ENCODE results near the gene VWA8.
A peak's percentile ranks its signal among the peaks of the same experiment; 100 is the strongest.
"Not testable (repeated sequence)": the region's sequence is repeated elsewhere in the genome, so short reads cannot be mapped to it uniquely, and the experiment has no call there.

Gene VWA8

DNA sequence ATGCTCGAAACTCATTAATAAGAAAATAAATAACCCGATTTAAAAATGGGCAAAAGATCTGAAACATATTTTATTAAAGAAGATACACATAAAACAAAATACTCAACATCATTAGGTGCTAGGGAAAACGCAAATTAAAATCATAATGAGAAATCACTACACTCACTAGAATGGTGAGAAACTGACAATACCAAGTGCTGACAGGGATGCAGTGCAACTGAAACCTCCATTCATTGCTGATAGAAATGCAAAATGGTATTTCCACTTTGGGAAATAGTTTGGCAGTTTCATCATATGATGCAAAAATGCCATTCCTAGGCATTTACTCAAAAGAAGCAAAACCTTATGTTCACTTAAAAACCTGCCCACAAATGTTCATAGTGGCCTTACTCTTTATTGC lies 278.1 kb downstream of the VWA8 start:
- DNase-seq (ENCODE audit: low spot score): no peak

DNA sequence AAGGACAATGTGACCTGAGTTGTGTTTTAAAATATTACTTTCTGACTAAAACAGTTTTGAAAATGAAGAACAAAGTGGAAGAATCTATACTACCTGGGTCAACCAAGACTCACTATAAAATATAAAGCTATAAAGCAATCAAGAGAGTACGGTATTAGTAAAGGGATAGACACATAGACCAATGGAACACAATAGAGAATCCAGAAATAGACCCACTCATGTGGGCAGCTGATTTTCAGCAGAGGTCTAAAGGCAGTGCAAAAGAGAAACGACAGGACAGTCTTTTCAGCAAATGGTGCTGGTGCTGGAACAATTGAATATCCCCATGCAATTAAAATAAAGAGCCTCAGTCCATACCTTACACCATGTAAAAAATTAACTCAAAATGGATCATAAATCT lies 278.9 kb downstream of the VWA8 start:
- no peak for DNase-seq (ENCODE audit: low spot score)

DNA sequence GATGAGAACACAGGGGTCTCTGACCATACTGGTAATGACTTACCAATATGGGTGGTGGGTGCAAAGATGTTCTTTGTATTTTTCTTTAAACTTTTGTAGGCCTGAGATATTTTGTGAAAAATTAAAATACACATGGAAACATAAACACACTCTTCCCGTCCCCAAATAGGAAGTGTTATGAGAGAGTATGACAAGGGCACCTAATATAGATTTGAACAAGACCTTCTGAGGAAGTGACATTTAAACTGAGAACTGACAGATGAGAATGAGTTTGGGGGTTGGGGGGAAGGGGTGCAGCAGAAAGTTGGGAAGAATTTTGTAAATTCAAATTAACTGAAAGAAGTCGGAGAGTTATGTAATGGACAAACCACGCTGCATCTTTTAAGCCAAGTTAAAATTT lies 279.3 kb downstream of the VWA8 start:
- DNase-seq (ENCODE audit: low spot score): no peak

DNA sequence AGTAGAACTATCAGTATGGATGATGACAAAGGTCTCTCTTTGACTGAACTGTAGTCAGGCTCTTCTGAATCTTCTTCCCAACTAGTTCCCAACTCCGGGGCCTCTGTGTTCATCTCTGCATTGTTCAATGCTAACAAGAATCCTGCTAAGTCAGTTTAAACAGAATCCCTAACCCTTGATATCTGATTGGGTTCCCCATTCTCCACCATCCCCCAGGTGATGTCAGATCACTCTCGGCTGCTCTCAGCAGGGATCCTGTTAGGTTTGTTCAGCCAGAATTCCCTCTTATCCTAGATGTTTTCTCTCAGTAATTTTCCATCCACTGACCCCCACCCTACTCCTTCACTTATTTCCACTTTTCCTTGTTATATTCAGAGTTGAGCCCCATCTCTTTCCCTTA lies 280.0 kb downstream of the VWA8 start:
- DNase-seq (ENCODE audit: low spot score): no peak

DNA sequence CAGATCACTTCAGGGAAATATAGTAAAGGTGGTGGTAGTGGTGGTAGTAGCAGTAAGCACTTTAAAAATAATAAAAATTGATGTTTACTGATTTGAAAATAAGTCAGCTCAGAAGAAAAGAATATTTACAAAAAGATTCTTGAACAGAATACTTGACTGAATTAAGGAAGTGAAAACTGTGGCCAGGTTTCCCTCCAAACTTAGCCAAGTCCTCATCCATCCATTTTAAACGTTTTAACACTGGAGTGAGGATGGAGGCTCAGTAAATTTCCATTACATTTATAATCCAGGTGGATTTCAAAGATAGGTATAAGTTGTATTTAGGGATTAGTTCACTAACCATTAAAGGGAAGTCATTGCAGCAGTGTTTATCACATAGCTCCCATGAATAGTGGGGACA lies 282.1 kb downstream of the VWA8 start:
- no peak for DNase-seq (ENCODE audit: low spot score)

DNA sequence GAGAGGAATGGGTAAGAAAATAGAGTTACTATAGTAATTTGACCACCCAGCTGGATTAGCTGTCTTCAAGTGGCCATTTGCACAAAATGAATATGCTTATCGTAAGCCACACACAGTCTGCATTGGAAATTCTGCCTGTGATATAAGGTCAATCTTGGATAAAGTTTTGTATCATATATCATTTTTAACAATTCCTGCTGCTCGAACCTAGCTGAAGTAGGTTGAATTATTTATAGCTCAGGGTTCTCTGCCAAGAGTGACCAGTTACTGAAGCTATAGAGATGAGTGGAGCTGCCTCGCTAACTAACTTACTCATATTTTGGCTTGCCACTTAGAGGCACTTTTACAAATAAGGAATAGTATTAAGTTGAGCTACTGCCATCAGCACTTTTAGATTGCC lies 282.7 kb downstream of the VWA8 start:
- no peak for DNase-seq (ENCODE audit: low spot score)

DNA sequence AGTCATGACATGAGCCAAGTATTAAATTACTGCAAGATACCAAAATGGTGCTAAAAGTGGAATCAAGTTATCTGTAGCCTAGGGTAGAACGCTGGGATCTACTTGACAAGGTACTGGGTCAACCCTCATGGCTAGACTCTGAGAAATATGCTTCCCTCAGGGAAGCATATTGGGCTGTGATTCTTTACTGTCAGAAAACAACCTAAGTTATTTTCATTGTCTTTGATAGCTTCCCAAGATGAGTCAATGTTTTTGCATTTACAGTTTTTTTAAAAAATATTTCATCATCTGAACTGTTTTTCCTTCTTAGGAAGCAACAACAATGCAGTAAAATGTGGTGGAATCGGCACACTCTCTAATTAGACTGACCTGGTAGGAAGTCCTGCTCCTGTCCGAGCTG lies 285.6 kb downstream of the VWA8 start:
- DNase-seq (ENCODE audit: low spot score): no peak

DNA sequence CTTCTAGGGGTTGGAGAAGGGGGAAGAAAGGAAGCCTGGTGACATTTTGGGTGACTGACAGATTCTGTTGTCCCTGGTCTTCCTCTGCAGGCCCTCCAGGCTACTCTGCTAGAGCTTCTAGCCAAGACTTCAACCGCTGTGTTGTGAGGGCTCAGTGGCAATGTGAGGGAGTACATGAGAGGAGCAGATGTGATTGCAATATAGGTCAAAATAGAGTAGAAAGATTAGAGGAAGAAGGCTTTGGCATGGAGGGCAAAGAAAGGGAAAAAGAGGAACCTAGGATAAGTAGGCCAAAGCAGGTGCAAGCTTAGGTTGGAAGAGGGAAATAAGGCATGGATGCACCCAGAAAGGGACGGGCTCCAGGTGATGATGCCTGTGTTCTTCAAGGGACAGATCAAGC lies 286.7 kb downstream of the VWA8 start:
- DNase-seq (ENCODE audit: low spot score): no peak

DNA sequence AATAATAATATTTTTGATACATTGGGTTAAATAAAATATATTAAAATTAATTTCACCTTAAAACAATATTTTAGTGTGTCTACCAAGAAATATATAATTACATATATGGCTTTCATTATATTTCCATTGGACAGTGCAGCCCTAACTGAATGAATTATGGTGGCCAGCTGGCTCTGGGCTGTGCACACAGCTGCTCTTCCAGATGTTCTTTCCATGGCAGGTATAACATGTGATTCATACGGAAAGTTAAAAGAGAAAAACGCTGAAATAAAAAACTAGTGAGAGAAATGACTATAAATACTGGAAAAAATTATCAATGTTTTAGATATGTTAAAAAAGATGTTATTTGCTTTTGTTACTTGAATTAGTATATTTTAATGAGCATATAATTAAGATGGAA lies 287.3 kb downstream of the VWA8 start:
- DNase-seq (ENCODE audit: low spot score): no peak

DNA sequence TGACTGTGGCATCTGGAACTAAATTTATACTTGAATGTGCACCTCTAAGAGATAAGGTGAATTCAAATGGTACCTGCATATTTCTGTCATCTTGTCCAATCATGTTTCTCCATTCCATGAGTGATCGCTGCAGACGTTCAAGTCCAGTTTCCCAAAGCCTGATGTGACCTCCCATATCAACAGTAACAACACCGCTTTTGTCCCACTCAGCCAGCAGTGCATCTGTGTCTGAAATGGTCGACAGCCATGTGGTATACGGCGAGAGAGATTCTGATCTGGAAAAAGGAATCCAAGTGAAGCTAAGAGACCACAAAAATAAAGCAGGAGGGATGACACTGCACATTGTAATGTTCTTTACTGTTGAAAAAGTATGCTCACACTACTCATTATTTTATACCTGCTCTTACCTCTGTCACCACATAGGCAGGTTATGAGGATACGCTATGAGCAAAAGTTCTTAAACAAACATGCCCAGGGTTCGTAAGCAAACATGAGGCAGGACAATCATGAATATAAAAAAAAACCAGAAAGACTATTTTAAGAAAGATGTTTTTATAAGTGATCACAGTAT lies 290.0 kb downstream of the VWA8 start:
- DNase-seq (ENCODE audit: low spot score): no peak

DNA sequence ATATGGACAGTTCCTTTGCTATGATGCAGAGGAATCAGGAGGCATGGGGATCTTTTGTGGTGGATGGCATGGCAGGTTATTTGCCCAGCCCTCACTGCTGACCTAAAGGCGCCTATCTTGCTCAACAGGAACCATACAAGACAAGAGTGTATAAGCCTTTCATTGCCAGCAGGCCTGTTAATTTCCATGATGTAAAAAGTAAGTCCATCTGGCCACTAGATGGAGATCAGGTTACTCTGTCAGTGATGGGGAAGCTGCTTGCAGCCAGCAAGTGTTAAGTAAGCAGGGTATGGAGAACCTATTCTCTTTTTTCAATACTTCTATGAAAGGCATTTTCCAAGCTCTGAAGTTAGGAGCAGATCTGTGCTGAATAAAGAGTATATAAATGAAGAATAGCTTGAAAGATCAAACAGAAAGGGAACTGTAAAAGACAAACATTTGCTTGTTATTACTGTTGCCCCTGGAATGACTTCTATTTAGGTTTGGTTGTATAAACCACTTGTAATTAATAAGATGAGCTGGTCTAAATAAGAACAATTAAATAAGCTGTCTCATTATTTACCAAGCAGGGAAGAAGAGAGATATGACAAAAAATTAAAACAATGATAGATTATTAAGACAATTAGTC lies 292.7 kb downstream of the VWA8 start:
- DNase-seq (ENCODE audit: low spot score): peak; percentile 89

DNA sequence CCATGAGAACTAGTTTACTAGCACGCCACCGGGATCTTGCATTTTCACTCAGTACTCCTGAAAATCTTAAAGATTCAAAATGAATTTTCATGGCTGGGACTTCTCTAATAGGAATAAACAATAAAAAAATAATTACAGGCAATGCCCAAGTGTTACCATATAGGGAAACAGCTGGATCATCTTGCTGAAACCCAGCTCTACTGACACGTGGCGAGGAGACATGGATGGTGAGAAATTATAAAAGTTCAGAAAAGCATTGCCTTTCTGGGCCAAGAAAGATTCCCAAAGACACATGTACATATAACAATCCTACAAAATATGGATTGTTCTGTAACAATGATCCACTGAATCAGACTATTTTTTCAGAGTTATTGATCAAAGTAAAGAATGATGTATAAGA lies 294.3 kb downstream of the VWA8 start:
- DNase-seq (ENCODE audit: low spot score): no peak

DNA sequence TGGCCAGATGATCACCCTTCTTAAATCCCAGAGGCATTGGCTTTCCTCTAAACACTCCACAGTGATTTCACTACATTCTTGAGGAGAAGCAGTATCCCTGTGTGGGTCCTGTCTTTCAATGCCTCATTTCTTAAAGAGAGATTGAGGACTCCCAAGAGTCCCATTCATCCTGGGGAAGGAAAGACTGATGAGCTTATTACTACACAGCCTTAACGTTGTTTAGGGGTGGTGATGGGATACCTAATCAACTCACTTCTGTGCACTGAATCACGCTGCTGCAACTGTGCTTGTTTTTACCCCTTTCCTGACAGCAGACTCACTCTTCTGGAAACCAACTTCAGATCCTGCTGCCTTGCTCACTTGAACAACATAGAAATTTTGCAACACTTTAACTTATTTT lies 300.5 kb downstream of the VWA8 start:
- no peak for DNase-seq (ENCODE audit: low spot score)

DNA sequence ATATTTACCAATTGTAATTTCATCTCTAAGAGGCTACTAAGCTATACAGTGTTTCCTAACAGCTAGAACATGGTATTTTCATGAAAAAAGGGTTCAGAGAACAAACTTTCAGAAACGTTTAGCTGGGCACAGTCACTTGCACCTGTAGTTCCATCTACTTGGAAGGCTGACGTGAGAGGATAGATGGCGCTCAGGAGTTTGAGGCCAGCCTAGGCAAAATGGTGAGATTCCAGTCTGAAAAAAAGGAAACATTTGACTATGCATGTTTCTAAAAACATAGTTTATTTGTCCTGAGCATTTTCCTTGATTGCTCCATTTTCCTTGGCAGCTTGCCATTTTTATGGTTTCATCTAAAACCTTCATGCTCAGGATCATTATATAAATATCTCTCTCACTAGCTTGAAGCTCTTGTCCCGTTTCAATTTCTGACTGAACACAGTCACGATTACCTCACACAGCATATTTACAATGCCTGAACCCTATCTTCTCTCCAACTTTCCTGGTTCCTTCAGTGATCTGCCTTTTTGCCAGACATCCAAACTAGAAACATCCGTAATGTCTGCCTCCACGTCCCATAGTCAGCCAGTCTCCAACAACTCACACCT lies 302.8 kb downstream of the VWA8 start:
- no peak for DNase-seq (ENCODE audit: low spot score)

DNA sequence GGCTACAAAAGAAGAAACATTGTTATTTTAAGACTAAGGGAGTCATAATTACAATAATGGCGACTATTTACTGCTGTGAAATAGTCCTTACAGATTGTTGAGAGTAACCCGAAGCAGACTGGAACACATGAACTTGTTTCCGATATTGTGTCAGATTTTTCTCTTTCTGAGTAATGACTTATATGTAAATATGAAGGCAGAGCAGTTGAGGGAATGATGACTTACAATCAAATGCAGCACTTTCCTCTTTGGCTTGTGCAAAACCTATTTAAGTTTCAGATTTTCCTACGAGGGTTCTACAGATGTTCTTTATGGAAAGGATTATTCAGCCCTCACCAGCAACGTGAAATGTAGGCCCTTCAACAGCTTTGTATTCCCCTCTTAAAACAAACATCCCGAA lies 304.9 kb downstream of the VWA8 start:
- DNase-seq (ENCODE audit: low spot score): no peak

DNA sequence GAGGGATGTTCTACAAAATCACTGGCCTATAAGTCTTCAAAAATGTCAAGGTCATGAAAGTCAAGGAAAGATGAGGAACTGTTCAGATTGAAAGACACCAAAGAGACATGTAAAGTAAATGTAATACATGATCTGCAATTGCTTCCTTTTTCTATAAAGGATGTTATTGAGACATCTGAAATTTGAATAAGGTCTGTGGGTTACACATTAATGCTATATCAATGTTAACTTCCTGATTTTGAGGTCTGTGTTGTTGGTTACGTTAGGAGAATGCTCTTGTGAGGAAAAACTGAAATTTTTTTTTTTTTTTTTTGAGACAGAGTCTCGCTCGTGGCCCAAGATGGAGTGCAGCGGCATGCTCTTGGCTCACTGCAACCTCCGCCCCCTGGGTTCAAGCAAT lies 306.1 kb downstream of the VWA8 start:
- no peak for DNase-seq (ENCODE audit: low spot score)

DNA sequence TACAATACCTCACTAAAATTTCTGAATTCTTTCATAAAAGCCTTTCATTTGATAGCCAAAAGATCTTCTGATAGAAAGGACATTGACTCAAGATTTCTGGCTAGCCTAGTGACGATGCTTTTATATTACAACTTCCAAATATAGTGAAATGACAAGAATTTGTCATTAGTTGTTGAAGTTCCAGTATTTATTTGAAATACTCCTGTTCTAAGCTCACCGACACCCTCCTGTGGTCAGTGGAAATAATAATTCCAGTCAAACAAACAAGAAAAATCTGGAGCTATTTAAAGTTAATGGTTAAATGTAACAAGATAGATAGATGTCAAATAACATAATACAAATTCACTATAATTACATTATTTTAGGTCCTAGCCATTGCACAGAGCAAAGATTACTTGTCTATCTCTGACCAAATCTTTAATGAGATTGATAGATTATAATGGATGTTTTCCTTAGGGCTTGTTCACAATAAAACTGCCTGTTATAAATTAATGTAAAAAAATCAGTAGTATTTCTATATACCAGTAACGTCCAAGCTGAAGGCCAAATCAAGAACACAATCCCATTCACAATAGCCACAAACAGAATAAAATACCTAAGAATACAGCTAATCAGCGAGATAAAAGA lies 308.1 kb downstream of the VWA8 start:
- DNase-seq (ENCODE audit: low spot score): peak; percentile 59

DNA sequence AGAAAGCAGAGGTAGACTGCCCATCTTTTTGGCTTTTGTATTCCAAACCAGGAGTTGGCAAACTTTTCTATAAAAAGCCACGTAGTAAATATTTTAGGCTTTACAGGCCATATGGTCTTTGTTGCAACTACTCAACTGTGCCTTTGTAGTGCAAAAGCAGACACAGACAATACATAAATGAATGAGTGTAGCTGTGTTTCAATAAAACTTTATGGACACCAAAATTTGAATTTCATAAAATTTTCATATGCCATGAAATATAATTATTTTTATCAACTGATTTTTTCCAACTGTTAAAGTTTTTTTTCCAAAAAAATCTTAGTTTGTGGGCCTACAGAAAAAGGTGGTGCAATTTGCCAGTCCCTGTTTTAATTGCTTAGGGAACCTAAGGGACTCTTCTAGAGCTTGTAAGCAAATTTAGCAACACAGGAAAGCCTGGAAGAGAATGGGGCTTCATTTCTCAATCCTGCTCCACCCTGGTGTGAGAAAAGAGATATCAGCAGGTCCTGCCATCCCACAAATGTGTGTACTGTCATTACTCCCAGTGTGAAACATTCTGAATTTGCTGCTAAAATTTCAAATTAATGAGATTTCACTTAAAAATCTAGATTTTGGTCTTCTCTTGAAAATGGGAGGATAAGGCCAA lies 309.4 kb downstream of the VWA8 start:
- DNase-seq (ENCODE audit: low spot score): no peak

DNA sequence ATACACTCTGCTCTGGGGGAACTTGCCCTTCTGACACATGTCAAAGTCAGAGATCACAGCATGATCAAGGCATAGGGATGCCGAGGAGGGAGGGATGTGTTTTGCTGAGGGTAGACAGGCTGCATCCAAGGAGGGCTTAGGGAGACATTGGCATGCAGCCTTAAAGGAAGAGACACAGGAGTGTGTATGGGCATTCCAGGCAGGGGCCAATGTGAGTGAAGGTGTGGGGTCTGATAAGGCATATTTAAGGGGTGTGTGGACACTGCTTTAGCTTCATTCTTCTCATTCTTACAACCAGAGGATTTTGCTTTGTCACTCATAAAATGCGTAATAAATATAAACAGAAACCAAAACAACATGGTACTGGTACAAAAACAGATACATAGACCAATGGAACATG lies 310.2 kb downstream of the VWA8 start:
- DNase-seq (ENCODE audit: low spot score): no peak

DNA sequence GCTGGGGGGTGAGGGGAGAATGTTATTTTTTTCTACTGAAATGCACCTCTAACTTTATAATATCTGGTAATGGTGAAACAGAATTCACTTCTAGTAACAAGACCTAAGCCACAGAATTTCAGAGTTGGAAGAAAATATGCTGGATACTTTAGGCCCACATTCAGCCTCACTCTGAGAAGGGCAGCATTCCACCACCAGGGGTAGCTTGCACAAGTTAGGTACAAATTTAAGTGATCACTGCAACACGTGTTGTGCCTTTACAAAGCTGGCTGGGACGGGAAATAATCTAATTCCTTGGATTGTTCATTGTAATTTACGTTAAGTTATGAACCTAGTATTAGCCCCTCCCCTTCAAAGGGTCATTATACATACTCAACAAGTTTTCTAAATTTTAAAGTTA lies 311.2 kb downstream of the VWA8 start:
- no peak for DNase-seq (ENCODE audit: low spot score)

DNA sequence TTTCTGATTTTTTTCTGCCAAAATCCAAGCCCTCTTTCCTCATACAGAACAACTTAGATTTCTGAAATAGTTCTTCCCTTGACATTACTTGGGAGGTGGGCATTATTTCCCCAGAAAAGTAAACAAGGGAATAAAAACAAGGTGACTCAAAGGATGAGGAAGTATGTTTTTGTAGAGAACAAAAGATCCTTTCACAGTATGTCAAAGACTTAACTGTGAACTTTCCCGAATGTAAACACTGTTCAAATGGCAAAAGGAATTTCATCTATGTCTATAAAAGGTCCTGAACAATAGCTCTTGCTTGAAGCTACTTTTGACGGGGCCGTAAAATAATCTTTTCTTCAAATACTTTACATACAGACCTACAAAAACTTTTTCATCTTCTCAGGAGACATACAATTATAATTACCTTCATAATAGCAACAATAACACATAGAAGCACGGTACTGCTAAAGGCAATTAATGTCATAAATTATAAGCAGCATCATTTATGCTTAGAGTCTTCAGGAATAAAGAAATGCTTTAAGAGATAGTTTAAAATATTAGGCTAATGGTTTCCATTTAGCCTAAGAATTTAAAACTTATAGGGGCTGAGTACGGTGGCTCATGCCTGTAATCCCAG lies 312.5 kb downstream of the VWA8 start:
- DNase-seq (ENCODE audit: low spot score): peak; percentile 52

DNA sequence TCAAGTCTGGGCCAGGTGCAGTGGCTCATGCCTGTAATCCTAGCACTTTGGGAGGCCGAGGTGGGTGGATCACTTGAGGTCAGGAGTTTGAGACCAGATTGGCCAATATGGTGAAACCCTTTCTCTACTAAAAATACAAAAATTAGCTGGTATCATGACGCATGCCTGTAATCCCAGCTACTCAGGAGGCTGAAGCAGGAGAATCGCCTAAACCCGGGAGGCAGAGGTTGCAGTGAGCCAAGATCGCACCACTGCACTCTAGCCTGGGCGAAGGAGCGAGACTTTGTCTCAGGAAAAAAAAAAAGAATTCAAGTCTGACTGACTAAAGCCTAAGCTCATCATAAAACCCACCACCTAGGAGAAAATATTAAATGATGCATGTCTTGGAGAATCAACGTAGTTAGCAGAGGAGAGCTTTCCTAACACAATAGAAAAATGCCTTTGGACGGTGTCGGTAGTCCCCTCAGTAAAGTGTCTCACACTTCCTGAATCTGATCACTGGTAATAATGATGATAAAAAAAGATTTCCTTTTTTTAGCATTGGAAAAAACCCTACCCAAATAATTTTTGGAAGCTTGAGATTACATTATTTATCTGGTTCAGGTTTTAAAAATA lies 313.1 kb downstream of the VWA8 start:
- DNase-seq (ENCODE audit: low spot score): not testable (repeated sequence)
